HFFc6 (cell line): ENCODE data around the gene MRC1. TPM values are rescaled to one million over a fixed set of nuclear protein-coding genes. Genes with fewer than 3 reads are reported as not detected.

Experiments used
- DNase-seq: peaks from one replicate; pipeline ENCODE4 v3.0.0-alpha.2; 2018
- H3K27ac Mint-ChIP-seq: 2 replicates; pipeline ENCODE4 v1.8.0; 2020; ENCODE audit warnings: mild to moderate bottlenecking, mixed read lengths
- H3K27me3 Mint-ChIP-seq: 2 replicates; pipeline ENCODE4 v1.8.0; 2021; ENCODE audit warnings: mild to moderate bottlenecking, moderate library complexity, mixed read lengths; ENCODE audit not compliant: insufficient read depth
- H3K36me3 Mint-ChIP-seq: 2 replicates; pipeline ENCODE4 v1.8.0; 2021; ENCODE audit warnings: low read depth, mixed read lengths
- H3K4me1 Mint-ChIP-seq: 2 replicates; pipeline ENCODE4 v1.8.0; 2020; ENCODE audit warnings: low read depth, mixed read lengths
- H3K4me3 Mint-ChIP-seq: 2 replicates; pipeline ENCODE4 v1.8.0; 2020; ENCODE audit warnings: mild to moderate bottlenecking, moderate library complexity, mixed read lengths
- H3K9me3 Mint-ChIP-seq: 2 replicates; pipeline ENCODE4 v1.8.0; 2020; ENCODE audit warnings: mild to moderate bottlenecking, mixed read lengths
- CTCF ChIP-seq: fragments of 200-600 bp; sonication (generic); IDR thresholded peaks from 2 replicates; pipeline ENCODE4 v1.5.0; 2021; ENCODE audit warnings: antibody characterized with exemption, mild to moderate bottlenecking
- total RNA-seq, 6 experiments: library from RNA; stranded (reverse); fragmentation: NEBNext Ultra II Directional; extraction: Animal tissue kit (Norgen Biotek cat#: 25700); gene quantifications; 2 replicates in 1 of 6; 3 replicates in 5 of 6; pipeline ENCODE4 v1.2.3, GENCODE V29; 2021

Gene MRC1
- total RNA-seq, 6 experiments from 2014 or later, result 0.02 to 0.06 TPM; not detected in 4

DNA sequence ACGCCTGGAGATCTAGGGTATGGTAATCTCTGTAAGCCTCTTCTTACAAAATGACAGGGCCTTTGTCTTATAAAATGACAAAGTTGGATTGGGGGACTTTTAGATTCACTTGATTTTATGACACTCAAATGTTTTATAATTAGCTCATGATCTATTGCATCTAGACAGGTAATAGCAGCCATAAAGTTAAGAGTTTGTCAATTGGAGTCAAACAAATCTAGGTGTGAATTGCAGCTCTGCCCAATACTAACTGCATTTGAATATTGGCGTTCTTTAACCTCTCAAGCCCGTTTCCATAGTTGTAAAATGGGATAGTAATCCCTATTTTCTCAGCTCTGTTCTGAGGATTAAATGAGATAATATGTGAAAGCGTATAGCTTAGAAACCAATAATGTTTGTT is 14.1 kb upstream of the MRC1 start:
- no peaks in the 10 kb centered on the region for H3K36me3 Mint-ChIP-seq
- H3K27ac Mint-ChIP-seq, result no peak overlapping the region
- no peaks in the 10 kb centered on the region for H3K27me3 Mint-ChIP-seq
- H3K9me3 Mint-ChIP-seq, result no peaks in the 10 kb centered on the region
- TF ChIP-seq CTCF, result no peak
- H3K4me1 Mint-ChIP-seq, result peaks cover 19% of the 10 kb centered on the region
- DNase-seq, result no peak
- no peak overlapping the region for H3K4me3 Mint-ChIP-seq

GRCh38 chr10:17795813-17796594 is 13.1 kb upstream of the MRC1 start:
- no peaks in the 10 kb centered on the region for H3K9me3 Mint-ChIP-seq
- no peaks in the 10 kb centered on the region for H3K27me3 Mint-ChIP-seq
- no peak for DNase-seq
- H3K4me3 Mint-ChIP-seq, result no peak overlapping the region
- TF ChIP-seq CTCF, result no peak
- peaks cover 19% of the 10 kb centered on the region for H3K4me1 Mint-ChIP-seq
- H3K27ac Mint-ChIP-seq, result no peak overlapping the region
- no peaks in the 10 kb centered on the region for H3K36me3 Mint-ChIP-seq

DNA sequence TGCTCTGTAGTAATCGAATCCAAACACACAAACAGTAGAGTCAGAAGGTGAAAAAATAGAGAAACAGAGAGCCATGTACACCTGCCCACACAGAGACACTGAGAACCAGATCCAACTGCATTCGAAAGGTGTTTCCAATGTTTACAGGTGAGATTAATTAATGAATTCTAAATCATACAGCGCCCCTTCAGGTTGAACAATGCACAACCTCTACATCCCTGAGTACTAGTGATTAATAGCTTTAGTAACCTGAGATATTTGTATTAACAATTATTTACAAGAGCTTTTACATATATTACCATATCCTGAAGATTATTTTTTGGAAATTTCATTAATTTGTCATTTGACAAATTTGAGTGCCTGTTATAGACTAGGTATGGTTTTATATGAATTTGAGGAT is 7.6 kb upstream of the MRC1 start:
- TF ChIP-seq CTCF, result peak; percentile 48
- no peak for DNase-seq
- Mint-ChIP-seq H3K27ac (no peak overlapping the region), H3K9me3 (no peaks in the 10 kb centered on the region), H3K27me3 (no peaks in the 10 kb centered on the region; the same call in 1 of the 2 replicates), H3K4me1 (peaks cover 7% of the 10 kb centered on the region; the same call in 1 of the 2 replicates), H3K4me3 (no peak overlapping the region), H3K36me3 (no peaks in the 10 kb centered on the region)

- no peak for DNase-seq
- Mint-ChIP-seq H3K27me3 (no peaks in the 10 kb centered on the region; the same call in 1 of the 2 replicates), H3K9me3 (no peaks in the 10 kb centered on the region)
These were observed 6.8 kb upstream of the MRC1 start for GRCh38 chr10:17802350-17802749.

DNA sequence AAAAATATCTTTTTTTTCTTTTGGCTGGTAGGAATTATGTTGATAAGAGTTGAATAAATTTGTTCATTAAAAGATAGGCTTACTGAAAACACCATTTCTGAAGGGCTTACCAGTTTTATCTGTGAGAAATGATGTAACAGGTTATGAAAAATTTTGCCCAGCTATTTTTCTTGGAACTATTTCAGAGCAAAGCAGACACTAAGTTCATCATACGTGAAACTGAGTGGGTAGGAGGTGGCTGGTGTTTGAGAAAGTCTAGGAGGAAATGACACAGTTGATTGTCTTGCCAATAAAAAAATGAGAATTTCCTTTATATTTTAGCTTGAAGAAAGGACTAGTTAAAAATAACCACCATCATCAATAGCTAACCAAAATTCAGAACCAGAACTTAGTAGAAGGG is 6.2 kb upstream of the MRC1 start:
- Mint-ChIP-seq H3K9me3 (no peaks in the 10 kb centered on the region), H3K36me3 (no peaks in the 10 kb centered on the region), H3K4me1 (peaks cover 7% of the 10 kb centered on the region; the same call in 1 of the 2 replicates), H3K4me3 (no peak overlapping the region), H3K27ac (no peak overlapping the region), H3K27me3 (no peaks in the 10 kb centered on the region; the same call in 1 of the 2 replicates)
- TF ChIP-seq CTCF, result no peak
- DNase-seq, result no peak

More at GRCh38 chr10:17802350-17802749, 6.8 kb upstream of the MRC1 start:
- Mint-ChIP-seq H3K27ac (no peak overlapping the region), H3K4me3 (no peak overlapping the region), H3K4me1 (peaks cover 7% of the 10 kb centered on the region; the same call in 1 of the 2 replicates), H3K36me3 (no peaks in the 10 kb centered on the region)
- TF ChIP-seq CTCF, result no peak
